A549 (cell line): ENCODE measurements around the gene HIF1A.

Experiments
- CEBPB ChIP-seq, 2 experiments: fragments of >200 bp in 1 of 2; sonication (Bioruptor Twin) in 1 of 2; formaldehyde crosslinking in 1 of 2; IDR thresholded peaks; 2 replicates each; pipeline ENCODE4 v1.6.1; 2012 to 2016
- CHD2 ChIP-seq: fragments of 150-350 bp; IDR thresholded peaks from 2 replicates; pipeline ENCODE4 v1.6.1; 2014; ENCODE audit warnings: low read length; ENCODE audit not compliant: partially characterized antibody
- CHD4 ChIP-seq: fragments of 200-600 bp; sonication (generic); IDR thresholded peaks from 2 replicates; pipeline ENCODE4 v1.6.1; 2016; ENCODE audit warnings: antibody characterized with exemption, mild to moderate bottlenecking, borderline replicate concordance
- CTCF ChIP-seq: fragments of >200 bp; sonication (Bioruptor Twin); formaldehyde crosslinking; IDR thresholded peaks from 3 replicates; pipeline ENCODE4 v1.5.1; 2016
- EHMT2 ChIP-seq: fragments of 200-600 bp; sonication (generic); IDR thresholded peaks from 2 replicates; pipeline ENCODE4 v1.6.1; 2016; ENCODE audit warnings: antibody characterized with exemption, low read depth, mild to moderate bottlenecking, moderate library complexity
- FOSB ChIP-seq: fragments of 250-450 bp; sonication (Bioruptor Pico); IDR thresholded peaks from 2 replicates; pipeline ENCODE4 v1.5.0; 2020; ENCODE audit warnings: mild to moderate bottlenecking, moderate library complexity
- HOXA7 ChIP-seq: fragments of 250-450 bp; sonication (Bioruptor Pico); IDR thresholded peaks from 2 replicates; pipeline ENCODE4 v1.5.0; 2020; ENCODE audit warnings: mild to moderate bottlenecking, moderate library complexity
- JUNB ChIP-seq: fragments of >200 bp; sonication (Bioruptor Twin); formaldehyde crosslinking; IDR thresholded peaks from 2 replicates; pipeline ENCODE4 v1.6.1; 2016
- KDM1A ChIP-seq: fragments of 200-600 bp; sonication (generic); IDR thresholded peaks from 2 replicates; pipeline ENCODE4 v1.6.1; 2016; ENCODE audit warnings: low read depth, mild to moderate bottlenecking
- MAFK ChIP-seq: fragments of 450-650 bp; IDR thresholded peaks from 2 replicates; pipeline ENCODE4 v1.6.1; 2014; ENCODE audit not compliant: partially characterized antibody
- PBX3 ChIP-seq: IDR thresholded peaks from 2 replicates; pipeline ENCODE4 v1.6.1; 2012
- REST ChIP-seq: fragments of 200-600 bp; sonication (generic); IDR thresholded peaks from 2 replicates; pipeline ENCODE4 v1.6.1; 2016; ENCODE audit warnings: antibody characterized with exemption, mild to moderate bottlenecking, moderate library complexity
- ZSCAN20 ChIP-seq: fragments of 250-450 bp; sonication (Bioruptor Pico); IDR thresholded peaks from 2 replicates; pipeline ENCODE4 v1.8.0; 2022; ENCODE audit warnings: mild to moderate bottlenecking, moderate library complexity

DNA sequence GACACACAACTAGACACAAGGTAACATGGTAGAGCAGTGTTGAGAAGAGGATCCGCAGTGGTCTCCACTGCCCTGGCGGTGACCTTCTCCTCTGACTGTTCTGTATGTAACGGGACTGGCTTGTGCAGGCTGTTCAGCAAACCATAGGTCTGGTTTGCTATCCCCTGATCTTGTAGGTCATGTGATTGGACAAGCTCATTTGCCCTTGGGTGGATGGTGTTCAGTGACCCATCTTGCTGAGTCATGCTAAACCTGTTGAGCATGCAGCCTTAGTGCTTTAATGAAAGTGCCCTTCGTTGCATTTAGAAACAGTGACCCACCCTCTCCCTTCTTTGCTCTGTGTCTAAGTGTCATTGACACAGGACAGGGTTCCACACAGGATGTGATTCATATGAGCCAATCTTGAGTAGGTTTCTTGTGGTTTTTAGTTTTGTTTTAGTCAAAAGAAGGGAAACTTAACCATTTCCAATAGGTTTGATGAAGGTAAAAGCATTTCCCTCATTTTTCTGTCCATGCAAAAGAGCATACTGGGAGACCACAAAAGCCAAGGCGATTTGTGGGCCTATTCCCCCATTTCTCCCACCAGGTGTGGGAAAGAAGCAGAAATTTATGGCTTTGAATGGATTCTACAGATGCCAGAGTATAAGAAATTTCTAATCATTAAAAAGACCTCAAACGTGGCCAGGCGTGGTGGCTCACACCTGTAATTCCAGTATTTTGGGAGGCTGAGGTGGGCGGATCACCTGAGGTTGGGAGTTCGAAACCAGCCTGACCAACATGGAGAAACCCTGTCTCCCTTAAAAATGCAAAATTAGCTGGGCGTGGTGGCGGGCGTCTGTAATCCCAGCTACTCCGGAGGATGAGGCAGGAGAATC lies 32.6 kb upstream of the HIF1A start:
- TF ChIP-seq CTCF (no peak), REST (no peak), ZSCAN20 (CRISPR knock-in tag) (no peak), KDM1A (no peak), CHD2 (no peak), HOXA7 (CRISPR knock-in tag) (no peak), PBX3 (no peak), JUNB (no peak), CEBPB (IDR thresholded peaks at IDR 0.05) (no peak), FOSB (no peak), EHMT2 (no peak), CHD4 (no peak), MAFK (peak; percentile 98)
